ENCODE measurements around the gene EVC2.
"Not testable (repeated sequence)": the region's sequence is repeated elsewhere in the genome, so short reads cannot be mapped to it uniquely, and the experiment has no call there.

EVC2 gene

GRCh38 chr4:5746250-5746649, 37.9 kb upstream of the EVC2 start:
- ATAC-seq = no peak

- no peak for ATAC-seq
These were observed 34.6 kb upstream of the EVC2 start for GRCh38 chr4:5742968-5743367.

- ATAC-seq = no peak
These were observed 34.0 kb upstream of the EVC2 start for GRCh38 chr4:5742388-5742787.

- no peak for ATAC-seq
These were observed 29.7 kb upstream of the EVC2 start for GRCh38 chr4:5738061-5738460.

GRCh38 chr4:5735463-5735862, 27.1 kb upstream of the EVC2 start:
- ATAC-seq = no peak

GRCh38 chr4:5734853-5735252, 26.5 kb upstream of the EVC2 start:
- no peak for ATAC-seq

- ATAC-seq = no peak
These were observed 23.8 kb upstream of the EVC2 start for GRCh38 chr4:5732158-5732557.

- ATAC-seq = no peak
These were observed 22.9 kb upstream of the EVC2 start for GRCh38 chr4:5730993-5731990.

GRCh38 chr4:5730436-5730835, 22.1 kb upstream of the EVC2 start:
- ATAC-seq = no peak

- not testable (repeated sequence) for ATAC-seq
These were observed 20.1 kb upstream of the EVC2 start for GRCh38 chr4:5728412-5728811.

- ATAC-seq = no peak
These were observed 16.0 kb upstream of the EVC2 start for GRCh38 chr4:5724377-5724776.

GRCh38 chr4:5722328-5722727, 14.0 kb upstream of the EVC2 start:
- ATAC-seq = no peak

- ATAC-seq = no peak
These were observed 13.6 kb upstream of the EVC2 start for GRCh38 chr4:5721923-5722322.

GRCh38 chr4:5720980-5721379, 12.6 kb upstream of the EVC2 start:
- ATAC-seq = no peak

- no peak for ATAC-seq
These were observed 11.9 kb upstream of the EVC2 start for GRCh38 chr4:5720157-5720850.

- no peak for ATAC-seq
These were observed 11.1 kb upstream of the EVC2 start for GRCh38 chr4:5719350-5720055.

GRCh38 chr4:5718411-5718810, 10.1 kb upstream of the EVC2 start:
- ATAC-seq = no peak

- ATAC-seq = no peak
These were observed 9.2 kb upstream of the EVC2 start for GRCh38 chr4:5717449-5718158.

- no peak for ATAC-seq
These were observed 8.0 kb upstream of the EVC2 start for GRCh38 chr4:5716391-5716790.

GRCh38 chr4:5715357-5715756, 7.0 kb upstream of the EVC2 start:
- ATAC-seq = no peak

- no peak for ATAC-seq
These were observed 5.5 kb upstream of the EVC2 start for GRCh38 chr4:5713861-5714260.

- ATAC-seq = no peak
These were observed 4.6 kb upstream of the EVC2 start for GRCh38 chr4:5712931-5713330.

- ATAC-seq = peak; percentile 47 to 51
These were observed 4.2 kb upstream of the EVC2 start for GRCh38 chr4:5712517-5712916.

Data from activated CD4-positive, CD25-positive, alpha-beta regulatory T cell treated with anti-CD3 and anti-CD28 coated beads, Interleukin-2, amount 50 U/mL, for 24 hours (primary cell).